Calu3 (cell line): ENCODE measurements around the gene IL19. TPM values are rescaled to one million over a fixed set of nuclear protein-coding genes. Genes with fewer than 3 reads are reported as not detected.
"Not testable (repeated sequence)": the region's sequence is repeated elsewhere in the genome, so short reads cannot be mapped to it uniquely, and the experiment has no call there.

Source experiments
- BruUV-seq: library from RNA; stranded (reverse); fragments of 400-500 nt; replicated peaks from 2 replicates; lab custom pipeline; 2021; lab: Mats Ljungman, UMichigan
- CTCF ChIA-PET: fragments of 300-600 bp; sonication (Branson Sonifier 250); formaldehyde crosslinking; loops from one replicate; lab custom pipeline; 2022; ENCODE audit warnings: antibody characterized with exemption; lab: Charles Lee
- DNase-seq: peaks from one replicate; pipeline ENCODE4 v3.0.0; 2022
- H3K27ac Mint-ChIP-seq: one replicate; pipeline ENCODE4 v1.8.0; 2022; ENCODE audit warnings: mixed read lengths; ENCODE audit not compliant: unreplicated experiment
- H3K27me3 Mint-ChIP-seq: one replicate; pipeline ENCODE4 v1.8.0; 2022; ENCODE audit warnings: mixed read lengths; ENCODE audit not compliant: unreplicated experiment
- H3K36me3 Mint-ChIP-seq: one replicate; pipeline ENCODE4 v1.8.0; 2022; ENCODE audit warnings: mild to moderate bottlenecking, moderate library complexity, mixed read lengths; ENCODE audit not compliant: insufficient read depth, unreplicated experiment
- H3K4me1 Mint-ChIP-seq: one replicate; pipeline ENCODE4 v1.8.0; 2022; ENCODE audit warnings: mild to moderate bottlenecking, low read depth, mixed read lengths; ENCODE audit not compliant: unreplicated experiment
- H3K4me3 Mint-ChIP-seq: one replicate; pipeline ENCODE4 v1.8.0; 2022; ENCODE audit warnings: mild to moderate bottlenecking, low read depth, moderate library complexity, mixed read lengths; ENCODE audit not compliant: unreplicated experiment
- H3K9me3 Mint-ChIP-seq: one replicate; pipeline ENCODE4 v1.8.0; 2022; ENCODE audit warnings: low read depth, mixed read lengths; ENCODE audit not compliant: unreplicated experiment
- intact Hi-C: fragments of 100-400 bp; cut with micrococcal nuclease; formaldehyde crosslinking; loops from one replicate; pipeline ENCODE4 v1.10.0; 2022; ENCODE audit not compliant: unreplicated experiment
- total RNA-seq: library from RNA; stranded (reverse); gene quantifications from 2 replicates; pipeline ENCODE4 v1.2.3, GENCODE V29; 2022
- TF ChIP-seq, protein P1 (sequence below): fragments of 200-600 bp; IDR thresholded peaks from one replicate; pipeline ENCODE4 v1.8.0; 2022; ENCODE audit warnings: antibody characterized with exemption; ENCODE audit not compliant: unreplicated experiment

IL19 gene
- total RNA-seq, 1 experiment from 2014 or later, result not detected

DNA sequence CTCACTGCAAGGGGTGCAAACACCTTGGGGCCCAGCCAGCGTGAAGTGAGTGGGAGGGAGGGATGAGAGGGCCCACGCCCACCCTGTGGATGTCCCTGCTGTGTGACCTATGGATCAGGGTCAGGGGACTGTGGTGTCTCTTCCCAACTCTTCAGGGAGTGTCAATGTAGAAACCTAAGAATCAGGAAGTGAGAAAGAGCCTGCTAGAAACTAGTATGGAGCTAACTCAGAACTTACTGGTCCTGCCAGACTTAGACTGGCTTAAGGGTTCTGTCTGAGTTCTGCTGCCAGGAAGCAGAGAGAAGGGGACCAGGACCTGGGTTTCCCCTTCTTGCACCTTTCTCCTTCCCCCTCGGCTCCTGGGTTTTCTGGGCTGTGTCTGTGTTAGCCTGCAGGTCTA lies 3.5 kb downstream of the IL19 start:
- peaks cover 67% of the 10 kb centered on the region for H3K27me3 Mint-ChIP-seq

DNA sequence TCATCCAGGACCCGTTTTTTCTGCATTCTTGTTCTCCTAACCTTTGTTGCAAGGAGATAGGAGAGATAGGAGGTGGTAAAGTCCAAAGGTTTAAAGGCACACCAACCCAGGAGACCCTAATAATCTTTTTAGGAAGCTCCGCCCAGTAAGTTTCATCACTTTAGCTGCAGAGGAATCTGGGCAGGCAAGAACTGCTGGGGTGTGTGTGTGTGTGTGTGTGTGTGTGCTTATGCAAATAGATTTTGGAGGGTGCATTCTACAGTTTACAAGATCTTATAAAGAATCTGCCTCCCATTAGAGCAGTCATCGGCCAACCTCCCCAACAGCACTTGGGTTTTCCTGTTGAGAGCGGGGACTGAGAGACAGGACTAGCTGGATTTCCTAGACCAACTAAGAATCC lies 5.7 kb downstream of the IL19 start:
- no peak for DNase-seq
- no TSS peak for BruUV-seq
- Mint-ChIP-seq H3K27ac (no peak overlapping the region), H3K36me3 (no peaks in the 10 kb centered on the region), H3K27me3 (peaks cover 45% of the 10 kb centered on the region), H3K4me1 (no peaks in the 10 kb centered on the region), H3K4me3 (no peak overlapping the region), H3K9me3 (no peaks in the 10 kb centered on the region)
- CTCF ChIA-PET, result interaction anchor here (0.7 kb wide), 1 partner anchor 1088 kb away, joined by 3 read pairs; no protein-coding TSS in a partner anchor
- TF ChIP-seq, protein P1, sequence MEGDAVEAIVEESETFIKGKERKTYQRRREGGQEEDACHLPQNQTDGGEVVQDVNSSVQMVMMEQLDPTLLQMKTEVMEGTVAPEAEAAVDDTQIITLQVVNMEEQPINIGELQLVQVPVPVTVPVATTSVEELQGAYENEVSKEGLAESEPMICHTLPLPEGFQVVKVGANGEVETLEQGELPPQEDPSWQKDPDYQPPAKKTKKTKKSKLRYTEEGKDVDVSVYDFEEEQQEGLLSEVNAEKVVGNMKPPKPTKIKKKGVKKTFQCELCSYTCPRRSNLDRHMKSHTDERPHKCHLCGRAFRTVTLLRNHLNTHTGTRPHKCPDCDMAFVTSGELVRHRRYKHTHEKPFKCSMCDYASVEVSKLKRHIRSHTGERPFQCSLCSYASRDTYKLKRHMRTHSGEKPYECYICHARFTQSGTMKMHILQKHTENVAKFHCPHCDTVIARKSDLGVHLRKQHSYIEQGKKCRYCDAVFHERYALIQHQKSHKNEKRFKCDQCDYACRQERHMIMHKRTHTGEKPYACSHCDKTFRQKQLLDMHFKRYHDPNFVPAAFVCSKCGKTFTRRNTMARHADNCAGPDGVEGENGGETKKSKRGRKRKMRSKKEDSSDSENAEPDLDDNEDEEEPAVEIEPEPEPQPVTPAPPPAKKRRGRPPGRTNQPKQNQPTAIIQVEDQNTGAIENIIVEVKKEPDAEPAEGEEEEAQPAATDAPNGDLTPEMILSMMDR, result no peak
- intact Hi-C loops, result no loop called here

More for the DNA sequence above, 3.5 kb downstream of the IL19 start:
- DNase-seq, result no peak
- no peaks in the 10 kb centered on the region for H3K9me3 Mint-ChIP-seq
- CTCF ChIA-PET, result interaction anchor here (0.6 kb wide), 1 partner anchor 1708 kb away, joined by 4 read pairs; no protein-coding TSS in a partner anchor
- no peak overlapping the region for H3K4me3 Mint-ChIP-seq
- no peaks in the 10 kb centered on the region for H3K4me1 Mint-ChIP-seq
- intact Hi-C loops, result no loop called here
- no peak overlapping the region for H3K27ac Mint-ChIP-seq
- no TSS peak for BruUV-seq
- no peaks in the 10 kb centered on the region for H3K36me3 Mint-ChIP-seq
- TF ChIP-seq, protein P1, result no peak

DNA sequence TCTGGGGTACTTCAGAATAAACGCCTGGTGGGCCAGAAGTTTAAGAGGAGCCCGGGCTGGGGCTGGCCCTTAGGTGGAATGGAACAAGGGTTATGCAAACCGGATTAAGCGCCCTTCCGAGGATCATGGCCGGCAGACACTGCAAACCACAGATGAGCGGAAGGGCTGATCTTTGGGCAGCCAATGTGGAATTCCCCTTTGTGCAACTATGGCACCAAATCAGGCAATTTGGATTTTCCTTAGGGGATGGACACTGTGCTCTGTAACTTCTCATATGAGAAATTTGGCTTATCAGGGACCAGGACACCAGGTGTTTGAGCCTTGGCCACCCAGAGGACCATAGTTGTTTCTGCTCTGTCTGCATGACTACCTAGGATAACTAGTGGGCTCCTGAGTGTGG lies 7.5 kb downstream of the IL19 start:
- Mint-ChIP-seq H3K9me3 (no peaks in the 10 kb centered on the region), H3K4me3 (no peak overlapping the region), H3K27ac (no peak overlapping the region), H3K36me3 (no peaks in the 10 kb centered on the region), H3K4me1 (no peaks in the 10 kb centered on the region), H3K27me3 (peaks cover 27% of the 10 kb centered on the region)
- intact Hi-C loops, result no loop called here
- BruUV-seq, result no TSS peak
- TF ChIP-seq, protein P1, result no peak
- no peak for DNase-seq
- CTCF ChIA-PET, result no interaction called here

GRCh38 chr1:206778911-206779310 lies 8.3 kb downstream of the IL19 start:
- H3K27ac Mint-ChIP-seq, intact Hi-C loops, H3K4me1 Mint-ChIP-seq, CTCF ChIA-PET, BruUV-seq, H3K36me3 Mint-ChIP-seq, H3K4me3 Mint-ChIP-seq, H3K9me3 Mint-ChIP-seq, DNase-seq: not testable (repeated sequence)
- peaks cover 21% of the 10 kb centered on the region for H3K27me3 Mint-ChIP-seq

DNA sequence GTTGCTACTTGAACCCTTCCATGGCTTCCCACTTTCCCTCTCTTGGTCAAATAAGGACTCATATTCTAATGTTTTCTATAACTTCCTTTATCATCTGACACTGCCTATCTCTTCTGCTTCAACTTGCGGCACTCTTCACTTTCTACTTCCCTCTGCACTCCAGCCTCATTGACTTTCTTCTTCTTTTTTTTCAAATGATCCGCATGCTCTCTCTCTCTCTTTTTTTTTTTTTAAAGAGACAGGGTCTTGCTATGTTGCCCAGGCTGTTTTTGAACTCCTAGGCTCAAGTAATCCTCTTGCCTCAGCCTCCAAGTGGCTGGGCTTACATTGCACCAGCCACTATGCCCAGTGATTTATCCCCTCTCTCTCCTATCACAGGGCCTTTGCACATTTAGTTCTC lies 9.1 kb downstream of the IL19 start:
- BruUV-seq, result no TSS peak
- H3K4me3 Mint-ChIP-seq, result no peak overlapping the region
- no peak overlapping the region for H3K27ac Mint-ChIP-seq
- no peaks in the 10 kb centered on the region for H3K9me3 Mint-ChIP-seq
- H3K36me3 Mint-ChIP-seq, result no peaks in the 10 kb centered on the region
- intact Hi-C loops, result no loop called here
- CTCF ChIA-PET, result no interaction called here
- H3K4me1 Mint-ChIP-seq, result no peaks in the 10 kb centered on the region
- peaks cover 21% of the 10 kb centered on the region for H3K27me3 Mint-ChIP-seq
- no peak for DNase-seq
- TF ChIP-seq, protein P1, result no peak
